NCI-H1436 treated with DMSO at 0.1 percent for 48 hours (cell line): ENCODE measurements around the gene SLC36A2.
"Not testable (repeated sequence)": the region's sequence is repeated elsewhere in the genome, so short reads cannot be mapped to it uniquely, and the experiment has no call there.

Experiments used
- DNase-seq: peaks from one replicate; lab custom pipeline; 2025; lab: John Stamatoyannopoulos, UW

Gene SLC36A2

DNA sequence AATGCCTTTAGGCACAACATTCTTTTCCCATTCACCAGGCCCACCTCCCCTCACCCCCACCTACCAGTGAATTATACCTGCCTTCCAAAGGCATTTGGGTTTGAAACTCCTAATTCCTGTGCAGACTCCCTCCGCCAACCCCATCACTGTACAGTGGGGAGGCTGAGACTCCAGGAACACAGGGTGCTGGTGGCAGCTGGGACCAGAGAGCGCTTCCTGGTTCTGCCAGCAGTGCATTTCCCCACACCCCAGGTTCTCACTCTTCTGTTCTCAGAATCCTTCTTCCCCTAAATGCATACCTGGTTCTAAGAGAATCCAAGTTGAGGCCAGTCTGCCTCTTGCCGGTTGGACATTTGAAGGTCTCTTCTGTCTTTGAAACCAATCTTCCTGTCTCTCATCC lies 21.1 kb downstream of the SLC36A2 start:
- DNase-seq, result no peak

DNA sequence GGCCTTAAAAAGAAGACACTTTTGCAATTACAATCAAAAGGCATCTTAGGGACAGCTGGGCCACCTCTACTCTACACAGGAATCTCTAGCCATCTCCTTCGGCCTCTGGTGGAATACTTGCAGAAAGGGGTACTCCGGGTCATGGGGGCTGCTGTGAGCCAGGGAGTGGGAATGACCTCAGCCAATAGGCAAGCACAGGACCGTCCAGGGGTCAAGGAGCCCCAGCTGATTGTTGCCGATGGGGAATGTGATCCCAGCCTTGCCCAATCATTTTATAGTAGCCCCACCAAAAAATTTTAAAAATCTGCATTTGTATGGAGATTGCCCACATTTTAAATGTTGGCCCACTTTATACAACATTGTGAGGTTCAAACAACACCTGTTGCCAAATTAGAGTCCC lies 26.9 kb downstream of the SLC36A2 start:
- DNase-seq, result no peak

DNA sequence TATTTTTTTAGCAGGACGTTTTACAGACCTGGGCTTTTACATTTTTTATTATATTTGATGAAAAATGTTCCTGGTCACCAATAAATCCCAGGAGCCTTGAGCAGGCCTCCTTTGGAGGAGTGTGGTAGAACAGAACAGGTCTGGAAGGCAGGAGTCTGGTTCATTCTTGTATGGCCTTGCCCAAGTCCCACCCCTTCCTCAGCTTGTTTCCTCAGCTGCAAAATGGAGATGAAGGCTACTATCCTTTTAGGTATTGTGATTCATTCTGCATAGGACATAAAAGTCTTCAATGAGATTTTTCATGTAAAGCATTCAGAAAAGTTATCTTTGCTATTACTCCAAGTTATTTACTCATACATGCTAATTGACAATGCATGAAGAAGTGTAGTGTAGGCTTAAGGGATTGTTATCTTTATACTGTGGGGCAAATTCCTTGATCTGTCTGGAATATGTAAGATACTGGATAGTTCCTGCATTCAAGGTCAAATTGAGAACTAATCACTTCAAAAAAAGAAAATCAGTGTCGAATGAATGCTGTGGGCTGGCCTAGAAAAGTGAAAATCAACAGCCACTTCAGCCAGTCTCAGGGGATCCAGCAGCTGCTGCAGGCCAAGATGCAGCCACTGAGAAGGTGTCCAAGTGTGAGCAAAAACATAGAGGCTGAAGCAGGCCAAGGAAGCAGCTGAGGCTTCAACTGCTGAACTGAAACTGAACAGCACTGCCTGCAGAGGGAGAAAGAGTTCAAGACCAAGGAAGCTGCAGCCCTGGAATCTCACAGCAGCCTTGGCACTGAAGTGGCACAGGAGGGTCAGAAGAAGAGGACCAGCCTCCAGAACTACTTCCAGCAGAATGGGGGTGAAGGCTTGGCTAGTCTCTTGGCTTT lies 28.3 kb downstream of the SLC36A2 start:
- no peak for DNase-seq

DNA sequence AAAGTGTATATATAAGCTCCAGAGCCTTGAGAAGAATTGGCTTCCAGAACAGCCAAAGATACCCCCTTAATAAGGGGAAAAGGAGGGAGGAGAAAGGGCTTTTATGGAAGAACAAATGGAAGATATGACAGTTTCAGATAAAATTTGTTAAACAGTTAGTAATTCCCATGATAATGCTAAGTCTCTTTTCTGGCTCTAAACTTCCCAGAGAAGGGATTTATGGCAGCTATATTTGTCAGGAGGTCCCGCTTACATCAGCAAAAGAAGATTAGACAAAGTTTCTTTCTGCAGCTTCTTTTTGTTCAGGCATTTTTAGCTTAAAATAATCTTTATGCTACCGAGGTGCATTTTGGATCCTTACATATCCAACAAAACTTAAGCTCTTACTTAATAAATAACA lies 29.5 kb downstream of the SLC36A2 start:
- no peak for DNase-seq

DNA sequence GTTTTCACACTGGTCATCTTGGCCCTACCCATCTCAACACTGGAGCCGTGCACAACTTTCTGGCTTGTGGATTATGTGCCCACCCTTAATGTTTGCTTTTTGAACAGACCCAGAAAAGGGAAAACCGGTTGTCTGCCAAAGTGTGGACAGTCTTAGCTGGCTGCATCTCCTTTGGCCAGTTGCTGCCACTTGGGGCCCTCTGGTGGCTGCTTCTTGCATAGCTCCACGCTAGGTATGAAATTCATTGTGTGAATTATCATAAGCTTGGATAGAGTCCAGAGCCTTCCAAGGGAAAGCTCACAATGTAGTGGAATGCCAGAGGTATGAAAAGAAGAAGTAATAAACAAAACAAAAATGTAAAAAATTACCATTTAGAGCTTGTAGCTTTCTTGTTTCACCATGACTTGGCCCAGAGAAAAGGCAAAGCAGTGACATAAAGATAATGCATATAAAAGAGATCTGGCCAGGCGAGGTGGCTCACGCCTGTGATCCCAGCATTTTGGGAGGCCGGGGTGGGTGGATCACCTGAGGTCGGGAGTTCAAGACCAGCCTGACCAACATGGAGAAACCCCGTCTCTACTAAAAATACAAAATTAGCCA lies 31.3 kb downstream of the SLC36A2 start:
- no peak for DNase-seq

DNA sequence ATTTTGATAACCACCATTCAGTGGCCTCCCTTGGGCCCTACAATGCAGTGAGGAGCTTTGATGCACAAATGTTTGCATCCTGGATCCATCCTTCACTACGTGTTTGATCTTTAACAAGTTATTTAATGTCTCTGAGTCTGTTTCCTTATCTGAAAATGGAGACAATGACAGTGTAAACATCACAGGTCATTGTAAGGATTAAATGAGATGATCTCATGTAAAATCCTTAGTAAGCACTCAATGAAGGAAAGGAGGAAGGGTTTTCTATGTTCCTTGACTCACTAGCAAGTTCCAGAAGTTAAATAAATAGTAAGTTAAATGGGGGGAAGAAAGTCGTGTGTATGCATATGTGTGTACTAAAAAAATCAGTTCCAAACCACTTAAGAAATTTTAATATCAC lies 34.0 kb downstream of the SLC36A2 start:
- no peak for DNase-seq

DNA sequence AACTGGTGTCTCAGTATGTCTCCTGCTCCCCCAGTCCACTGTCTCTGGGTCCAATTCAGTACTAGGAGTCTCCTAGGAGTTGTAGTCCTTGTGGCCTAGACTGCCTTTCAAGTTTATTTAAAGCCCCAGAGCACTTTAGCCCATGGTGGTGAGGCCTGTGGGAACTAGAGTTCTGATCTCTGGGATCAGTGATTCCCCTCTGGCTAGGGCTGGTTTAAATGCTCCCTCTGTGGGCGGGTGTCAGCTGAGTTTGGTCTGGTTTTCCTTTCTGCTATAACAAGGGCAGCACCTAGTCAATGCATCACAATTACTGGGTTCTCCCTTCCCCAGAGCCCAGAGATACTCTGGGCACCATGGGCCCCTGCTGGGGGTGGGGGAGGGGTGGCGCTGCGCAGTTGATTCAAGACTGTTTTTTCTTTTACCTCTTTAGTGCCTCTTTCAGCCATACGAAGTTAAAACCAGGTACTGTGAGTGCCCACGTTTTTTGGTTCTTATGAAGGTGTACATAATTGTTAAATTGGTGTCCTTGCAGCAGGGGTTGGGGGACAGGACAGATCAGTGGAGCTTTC lies 34.5 kb downstream of the SLC36A2 start:
- DNase-seq, result no peak

DNA sequence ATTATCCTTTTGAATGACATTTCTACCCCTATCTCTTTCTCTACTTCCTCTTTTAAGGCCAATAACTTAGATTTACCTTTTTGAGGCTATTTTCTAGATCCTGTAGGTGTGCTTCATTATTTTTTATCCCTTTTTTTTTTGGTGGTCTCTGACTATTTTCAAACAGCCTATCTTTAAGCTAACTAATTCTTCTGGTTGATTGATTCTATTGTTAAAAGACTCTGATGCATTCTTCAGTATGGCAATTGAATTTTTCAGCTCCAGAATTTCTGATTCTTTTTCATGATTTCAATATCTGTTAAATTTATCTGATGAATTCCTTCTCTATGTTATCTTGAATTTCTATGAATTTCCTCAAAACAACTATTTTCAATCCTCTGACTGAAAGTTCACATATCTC lies 36.4 kb downstream of the SLC36A2 start:
- DNase-seq, result no peak

DNA sequence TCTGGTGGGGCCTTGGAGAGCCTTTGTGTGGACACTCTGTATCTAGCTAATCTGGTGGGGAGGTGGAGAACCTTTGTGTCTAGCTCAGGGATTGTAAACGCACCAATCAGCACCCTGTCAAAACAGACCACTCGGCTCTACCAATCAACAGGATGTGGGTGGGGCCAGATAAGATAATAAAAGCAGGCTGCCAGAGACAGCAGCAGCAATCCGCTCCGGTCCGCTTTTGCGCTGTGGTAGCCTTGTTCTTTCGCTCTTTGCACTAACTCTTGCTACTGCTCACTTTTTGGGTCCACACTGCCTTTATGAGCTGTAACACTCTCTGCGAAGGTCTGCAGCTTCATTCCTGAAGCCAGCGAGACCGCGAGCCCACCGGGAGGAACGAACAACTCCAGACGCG lies 37.5 kb downstream of the SLC36A2 start:
- not testable (repeated sequence) for DNase-seq

DNA sequence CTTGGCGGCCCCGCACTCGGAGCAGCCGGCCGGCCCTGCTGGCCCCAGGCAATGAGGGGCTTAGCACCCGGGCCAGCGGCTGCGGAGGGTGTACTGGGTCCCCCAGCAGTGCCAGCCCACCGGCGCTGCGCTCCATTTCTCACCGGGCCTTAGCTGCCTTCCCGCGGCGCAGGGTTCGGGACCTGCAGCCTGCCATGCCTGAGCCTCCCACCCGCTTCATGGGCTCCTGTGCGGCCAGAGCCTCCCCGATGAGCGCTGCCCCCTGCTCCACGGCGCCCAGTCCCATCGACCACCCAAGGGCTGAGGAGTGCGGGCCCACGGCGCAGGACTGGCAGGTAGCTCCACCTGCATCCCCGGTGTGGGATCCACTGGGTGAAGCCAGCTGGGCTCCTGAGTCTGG lies 38.1 kb downstream of the SLC36A2 start:
- not testable (repeated sequence) for DNase-seq

DNA sequence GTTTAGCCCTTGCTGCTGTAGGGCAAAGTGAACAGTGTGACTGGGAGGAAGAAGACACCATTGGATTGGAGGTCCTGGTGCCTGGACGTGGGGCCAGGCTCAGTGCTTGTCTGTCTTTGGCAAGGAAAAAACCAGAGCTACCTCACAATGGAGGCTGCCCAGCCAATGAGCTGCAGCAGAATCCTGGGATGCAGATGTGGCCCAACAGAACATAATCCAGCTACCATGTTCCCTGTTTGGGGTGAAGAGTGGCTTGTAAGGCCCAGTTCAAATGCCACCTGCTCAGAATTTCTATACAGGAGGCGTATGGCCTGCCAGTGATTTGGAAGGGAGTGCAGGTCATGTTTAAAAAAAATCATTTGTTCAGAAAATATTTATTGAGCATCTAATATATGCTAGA lies 43.7 kb downstream of the SLC36A2 start, which contains the start of gene SLC36A3:
TSS of gene SLC36A3 (minus strand) at position 101 of the 400 bp plus-strand sequence. CDS start 412 bp downstream, outside the sequence.
- no peak for DNase-seq

DNA sequence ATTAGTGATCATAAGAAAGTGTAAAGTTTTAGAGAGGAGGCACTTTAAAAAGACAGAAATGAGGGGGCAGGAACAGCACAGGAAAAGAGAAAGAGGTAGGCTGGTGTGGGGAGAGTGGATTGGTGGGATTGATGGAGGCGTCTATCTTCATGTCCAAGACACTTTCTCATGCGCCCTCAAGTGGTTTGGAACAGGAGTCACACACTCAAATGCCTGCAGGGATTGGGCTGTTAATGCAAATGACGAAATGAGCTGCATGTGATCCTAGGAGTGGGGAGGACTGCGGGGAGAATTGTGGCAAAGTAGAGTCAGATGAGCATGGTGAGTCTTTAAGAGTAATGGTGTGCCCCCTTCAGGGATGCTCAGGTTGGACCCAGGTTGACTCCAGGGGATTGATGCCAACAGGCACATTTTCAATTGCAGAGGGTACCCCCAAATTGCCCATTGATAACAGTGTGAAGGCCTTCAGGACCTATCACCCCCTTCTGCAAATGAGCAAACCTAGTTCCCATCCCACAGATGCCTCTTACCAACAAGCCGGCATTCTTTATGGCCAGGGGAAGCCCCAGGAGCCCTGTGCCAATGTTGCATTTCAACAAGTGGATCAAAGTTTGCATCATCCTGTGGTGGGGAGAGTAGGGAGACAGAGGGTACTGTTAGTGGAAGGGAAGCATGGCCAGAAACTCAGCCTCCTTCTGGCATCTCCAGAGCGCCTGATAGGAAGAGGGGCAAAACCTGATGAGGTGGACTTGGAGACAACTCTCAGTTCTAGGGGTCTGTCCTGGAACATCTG lies 49.1 kb downstream of the SLC36A2 start:
- no peak for DNase-seq

DNA sequence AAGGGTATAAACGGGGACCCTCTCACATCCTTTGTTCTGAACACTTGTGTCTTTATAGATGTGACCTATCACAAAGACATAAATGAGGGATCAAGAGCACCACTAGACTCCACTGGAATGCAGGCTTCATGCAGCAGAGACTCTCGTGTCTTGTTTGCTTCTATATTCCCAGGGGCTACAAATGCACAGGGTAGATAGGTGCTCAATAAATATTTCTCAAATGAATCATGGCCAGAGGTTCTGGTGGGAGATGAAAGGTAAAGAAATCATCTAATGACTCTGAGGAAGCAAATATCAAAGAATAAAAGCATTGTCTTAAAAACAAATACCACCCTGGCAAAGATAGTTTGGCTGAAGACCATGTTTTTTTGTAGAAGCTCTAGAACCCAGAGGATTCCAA lies 50.4 kb downstream of the SLC36A2 start:
- no peak for DNase-seq

DNA sequence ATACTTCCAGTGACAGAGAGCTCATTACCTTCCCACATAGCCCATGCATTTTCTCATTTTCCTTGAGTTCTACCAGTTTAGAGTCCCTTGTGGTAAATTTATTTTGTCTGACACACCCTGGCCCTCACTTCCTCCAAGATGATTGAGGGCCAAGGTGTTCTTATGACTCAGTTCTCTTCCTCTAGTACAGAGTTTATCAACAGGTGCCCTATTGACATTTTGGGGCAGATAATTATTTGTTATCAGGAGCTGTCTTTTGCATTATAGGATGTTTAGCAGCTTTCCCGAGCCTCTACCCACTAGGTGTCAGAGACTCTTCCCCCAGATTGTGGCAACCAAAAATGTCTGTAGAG lies 50.9 kb downstream of the SLC36A2 start:
- no peak for DNase-seq

DNA sequence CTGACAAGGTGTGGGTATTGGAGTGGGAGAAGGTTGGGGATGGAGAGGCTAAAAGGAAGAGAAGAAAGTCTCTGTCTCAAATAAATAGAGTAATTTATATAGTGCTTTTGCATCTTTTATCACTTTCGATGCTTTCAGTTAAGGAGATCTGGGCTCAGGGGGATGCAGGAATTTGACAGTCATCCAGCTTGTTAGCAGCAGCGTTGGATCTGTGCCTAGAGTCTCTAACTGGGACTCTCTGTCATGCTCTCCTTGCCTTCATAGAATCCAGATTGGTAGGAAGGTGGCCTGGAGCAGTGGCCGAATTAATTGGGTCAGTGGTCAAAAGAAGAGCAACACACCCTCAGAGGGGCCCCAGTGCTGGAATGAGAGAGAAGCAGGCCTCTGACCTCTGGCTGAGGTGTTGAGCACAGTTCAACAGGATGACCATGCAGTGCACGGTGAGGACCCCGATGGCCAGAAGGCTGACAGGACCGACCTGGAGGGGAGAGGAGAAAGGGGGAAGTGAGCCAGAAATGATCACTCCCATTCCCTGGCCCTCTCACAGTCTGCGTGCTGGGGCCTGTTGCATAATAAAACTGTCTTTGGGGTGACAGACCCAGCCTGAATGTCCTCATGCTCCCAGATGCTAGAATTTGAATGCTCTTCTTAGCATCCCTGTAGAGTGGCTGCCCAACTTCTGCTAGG lies 51.4 kb downstream of the SLC36A2 start:
- no peak for DNase-seq

DNA sequence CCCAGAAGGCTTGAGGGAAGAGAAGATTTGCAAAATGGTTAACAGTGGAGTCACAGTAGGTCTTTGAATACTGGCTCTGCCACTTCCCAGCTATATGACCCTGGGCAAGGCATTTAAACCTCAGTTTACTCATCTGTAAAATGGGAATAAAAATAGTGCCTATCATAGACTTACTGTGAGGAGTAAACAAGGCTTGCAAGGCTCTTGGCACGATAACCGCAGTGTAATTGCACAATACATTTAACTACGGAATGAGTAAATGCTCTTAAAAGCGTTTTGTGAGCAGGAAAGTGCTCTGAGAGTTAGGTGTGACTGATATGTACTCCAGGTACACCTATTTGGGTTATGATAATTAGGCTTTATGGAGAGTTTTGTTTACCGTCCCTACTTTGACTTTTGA lies 52.2 kb downstream of the SLC36A2 start:
- no peak for DNase-seq

DNA sequence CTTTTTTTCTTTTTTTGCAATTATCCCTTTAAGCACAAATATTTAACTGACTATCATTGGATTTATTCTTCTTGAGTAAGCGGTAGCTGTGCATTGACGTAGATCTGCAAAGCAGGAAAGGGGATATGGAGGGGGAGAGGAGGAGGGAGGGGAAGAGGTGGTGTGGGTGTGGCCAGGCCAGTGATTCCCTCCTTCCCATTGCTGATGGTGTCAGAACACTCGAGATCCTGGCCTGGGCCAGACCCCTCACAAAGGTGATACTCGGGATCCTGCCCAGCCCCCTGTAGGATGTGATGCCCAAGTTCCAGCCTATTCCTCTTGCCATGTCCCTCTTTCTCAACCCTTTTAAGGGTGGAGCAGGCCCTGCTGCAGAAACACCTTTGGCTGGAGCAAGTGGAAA lies 53.7 kb downstream of the SLC36A2 start:
- DNase-seq, result no peak

DNA sequence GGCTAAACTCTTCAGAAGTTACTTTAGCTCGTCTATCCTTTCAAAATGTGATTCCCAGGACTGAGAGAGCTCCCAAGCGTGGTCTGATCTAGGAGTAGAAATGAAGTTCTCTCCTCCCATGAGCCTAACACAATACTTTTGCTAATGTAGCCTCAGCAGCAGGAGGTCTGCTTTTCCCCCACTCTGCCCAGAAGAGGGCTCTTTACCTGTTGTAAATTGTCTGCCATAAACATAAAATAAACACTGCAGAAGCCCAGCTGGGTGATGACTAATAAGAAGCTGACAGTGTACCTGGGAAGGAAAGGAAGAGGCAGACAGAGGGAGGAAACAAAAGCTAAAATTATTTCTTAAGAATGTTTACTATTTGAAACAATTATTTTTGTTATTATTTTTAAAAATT lies 59.2 kb downstream of the SLC36A2 start:
- no peak for DNase-seq

DNA sequence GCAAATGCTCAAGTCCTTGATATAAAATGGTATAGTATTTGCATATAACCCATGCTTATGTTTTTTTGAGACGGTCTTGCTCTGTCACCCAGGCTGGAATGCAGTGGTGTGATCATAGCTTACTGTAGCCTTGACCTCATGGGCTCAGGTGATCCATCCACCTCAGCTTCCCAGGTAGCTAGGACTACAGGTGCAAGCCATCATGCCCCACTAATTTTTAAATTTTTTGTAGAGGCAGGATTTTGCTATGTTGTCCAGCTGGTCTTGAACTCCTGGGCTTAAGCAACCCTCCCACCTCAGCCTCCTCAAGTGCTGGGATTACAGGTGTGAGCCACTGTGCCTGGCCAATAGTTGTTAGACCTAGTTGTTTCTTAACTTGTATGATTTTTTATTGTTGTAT lies 61.1 kb downstream of the SLC36A2 start:
- no peak for DNase-seq

DNA sequence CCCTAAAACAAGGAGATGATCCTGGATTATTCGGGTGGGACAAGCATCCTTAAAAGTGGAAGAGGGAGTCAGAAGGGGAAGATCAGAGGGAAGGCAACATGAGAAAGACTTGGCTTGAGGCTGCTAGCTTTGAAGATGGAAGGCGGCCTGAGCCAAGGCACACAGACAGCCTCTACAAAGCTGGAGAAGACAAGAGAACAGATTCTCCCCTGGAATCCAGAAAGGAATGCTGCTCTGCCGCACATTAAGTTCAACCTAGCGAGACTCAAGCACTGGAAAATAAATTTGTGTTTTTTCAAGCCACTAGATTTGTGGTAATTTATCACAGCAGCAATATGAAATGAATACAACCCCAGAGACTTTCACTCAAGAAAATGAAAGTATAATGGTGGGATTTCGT lies 61.7 kb downstream of the SLC36A2 start:
- DNase-seq, result no peak

DNA sequence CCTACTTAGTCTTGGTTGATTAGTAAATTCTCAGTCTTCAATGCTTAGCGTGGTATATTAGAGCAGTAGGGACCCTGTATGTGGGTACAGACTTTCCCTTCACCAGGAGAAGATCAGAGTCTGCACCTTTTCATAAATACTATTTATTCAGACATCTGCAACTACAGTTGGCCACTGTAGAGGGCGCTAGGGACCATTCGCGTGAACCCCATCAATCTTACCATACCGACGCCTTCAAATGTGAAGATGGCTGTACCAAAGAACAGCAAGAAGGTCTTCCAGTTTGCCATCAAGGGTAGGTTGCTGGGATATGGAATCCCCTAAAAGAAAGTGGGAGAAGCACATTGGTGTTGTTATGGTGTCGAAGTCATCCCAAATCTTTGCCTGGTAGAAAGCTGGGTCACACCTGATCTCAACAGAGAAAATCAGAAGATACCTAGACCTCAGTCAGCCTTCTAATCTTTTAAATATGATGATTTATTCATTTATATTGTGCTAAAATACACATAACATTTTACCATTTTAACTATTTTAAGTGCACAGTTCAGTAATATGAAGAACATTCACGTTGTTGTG lies 62.9 kb downstream of the SLC36A2 start:
- no peak for DNase-seq
